GM12873 (cell line): Measurements from ENCODE around the gene RAE1.

Experiments
- CTCF ChIP-seq: IDR thresholded peaks from 2 replicates; pipeline ENCODE4 v1.5.1; 2012; ENCODE audit warnings: low read depth, mild to moderate bottlenecking, moderate library complexity, low read length, control low read depth; ENCODE audit not compliant: insufficient read depth; ENCODE audit errors: missing control alignments

The RAE1 gene

GRCh38 chr20:57426831-57427230 lies 75.8 kb downstream of the RAE1 start:
- no peak for TF ChIP-seq CTCF

- no peak for TF ChIP-seq CTCF
These were observed 77.5 kb downstream of the RAE1 start for GRCh38 chr20:57428324-57429158.
